Panc1 (cell line): Measurements from ENCODE around the gene KRT7.

ENCODE experiments used
- CTCF ChIP-seq: fragments of 450-650 bp; IDR thresholded peaks from 2 replicates; pipeline ENCODE4 v1.5.1; 2017; ENCODE audit warnings: mild to moderate bottlenecking
- POLR2AphosphoS5 ChIP-seq: IDR thresholded peaks from 2 replicates; pipeline ENCODE4 v1.6.1; 2012; ENCODE audit warnings: mild to moderate bottlenecking, low read depth, low read length, moderate library complexity
- SIN3A ChIP-seq: IDR thresholded peaks from 2 replicates; pipeline ENCODE4 v1.6.1; 2012; ENCODE audit warnings: low read depth, mild to moderate bottlenecking, low read length, moderate library complexity, borderline replicate concordance; ENCODE audit not compliant: insufficient read depth

DNA sequence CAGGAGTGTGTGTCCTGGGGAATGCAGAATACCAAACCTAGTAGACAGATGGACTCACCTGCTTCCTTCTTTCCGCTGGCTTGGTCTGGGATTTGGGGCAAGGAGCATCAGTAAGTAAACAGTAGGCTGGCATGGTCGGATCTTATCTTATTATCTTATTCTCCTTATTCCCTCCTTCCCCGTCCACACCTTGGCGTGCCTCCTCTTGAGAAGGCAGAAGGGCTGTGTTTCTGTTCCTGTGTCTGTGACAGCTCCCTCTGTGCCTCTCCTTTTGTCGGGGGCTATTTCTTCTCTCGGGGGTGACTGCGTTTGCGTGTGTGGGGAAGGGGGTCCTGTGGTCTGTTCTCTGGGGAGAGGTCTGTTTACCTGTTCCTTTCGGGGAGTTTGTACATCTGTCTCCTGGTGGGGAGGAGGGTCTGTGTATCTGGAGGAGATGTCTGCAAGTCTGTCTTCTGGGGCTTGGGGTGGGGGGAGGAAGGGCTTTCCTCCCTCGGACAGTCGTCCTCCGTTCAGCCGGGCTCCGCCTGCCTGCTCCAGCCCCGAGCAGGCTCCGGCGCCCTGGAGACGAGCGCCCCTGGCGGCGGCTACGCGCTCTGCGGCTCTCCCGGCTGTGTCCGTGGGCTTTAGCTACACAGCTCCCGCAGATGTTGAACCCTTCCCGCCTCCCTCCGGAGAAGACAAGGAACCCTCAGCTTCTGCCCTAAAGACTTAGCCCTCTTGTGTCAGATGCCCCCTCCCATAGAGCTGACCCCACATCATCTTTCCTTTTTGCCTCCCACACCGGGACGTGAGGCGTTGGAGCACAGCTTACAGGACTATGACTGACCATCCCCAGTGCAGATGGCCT, 45.8 kb downstream of the KRT7 start:
- TF ChIP-seq CTCF (peak; percentile 99), POLR2AphosphoS5 (no peak), SIN3A (no peak)
